Astrocyte (in vitro differentiated cells and primary cell): Measurements from ENCODE around the gene PDE11A. TPM values are rescaled to one million over a fixed set of nuclear protein-coding genes. Genes with fewer than 3 reads are reported as not detected.

Source experiments
- DNase-seq: peaks from one replicate; pipeline ENCODE4 v3.0.0-alpha.2; 2010; ENCODE audit warnings: low read depth
- FAIRE-seq: peaks from 2 replicates; lab custom pipeline; 2011; peaks lifted over from hg19 to GRCh38; lab: Jason Lieb, UNC
- H2AFZ ChIP-seq: 2 replicates; pipeline ENCODE4 v1.6.0; 2012; ENCODE audit warnings: low read depth, low read length, inconsistent platforms
- H3K27ac ChIP-seq: 2 replicates; pipeline ENCODE4 v1.5.1; 2011; ENCODE audit warnings: low read depth, low read length, inconsistent platforms
- H3K27me3 ChIP-seq: 2 replicates; pipeline ENCODE4 v1.6.0; 2011; ENCODE audit warnings: low read length, inconsistent platforms; ENCODE audit not compliant: insufficient read depth
- H3K36me3 ChIP-seq: 2 replicates; pipeline ENCODE4 v1.5.1; 2011; ENCODE audit warnings: low read length, inconsistent platforms; ENCODE audit not compliant: insufficient read depth
- H3K4me1 ChIP-seq: 2 replicates; pipeline ENCODE4 v1.5.1; 2011; ENCODE audit warnings: low read length, inconsistent platforms; ENCODE audit not compliant: insufficient read depth
- H3K4me2 ChIP-seq: 2 replicates; pipeline ENCODE4 v1.6.0; 2012; ENCODE audit warnings: low read length, inconsistent platforms
- H3K4me3 ChIP-seq: 2 replicates; pipeline ENCODE4 v1.5.1; 2011; ENCODE audit warnings: low read depth, mild to moderate bottlenecking, low read length, inconsistent platforms; ENCODE audit not compliant: insufficient read depth
- H3K79me2 ChIP-seq: 2 replicates; pipeline ENCODE4 v1.6.0; 2012; ENCODE audit warnings: mild to moderate bottlenecking, low read length, inconsistent platforms; ENCODE audit not compliant: insufficient read depth
- H3K9ac ChIP-seq: 2 replicates; pipeline ENCODE4 v1.6.0; 2012; ENCODE audit warnings: mild to moderate bottlenecking, low read length, inconsistent platforms
- H3K9me3 ChIP-seq: 2 replicates; pipeline ENCODE4 v1.5.1; 2012; ENCODE audit warnings: low read depth, mild to moderate bottlenecking, low read length, inconsistent platforms; ENCODE audit not compliant: insufficient read depth
- H4K20me1 ChIP-seq: 2 replicates; pipeline ENCODE4 v1.6.0; 2012; ENCODE audit warnings: low read length, inconsistent platforms; ENCODE audit not compliant: insufficient read depth
- H3K27ac Mint-ChIP-seq: one replicate; pipeline ENCODE4 v1.8.0; 2021; ENCODE audit warnings: mild to moderate bottlenecking, mixed read lengths; ENCODE audit not compliant: unreplicated experiment
- H3K27me3 Mint-ChIP-seq: one replicate; pipeline ENCODE4 v1.8.0; 2021; ENCODE audit warnings: low read depth, mixed read lengths; ENCODE audit not compliant: unreplicated experiment
- H3K36me3 Mint-ChIP-seq: one replicate; pipeline ENCODE4 v1.8.0; 2021; ENCODE audit warnings: low read depth, mixed read lengths; ENCODE audit not compliant: unreplicated experiment
- H3K4me1 Mint-ChIP-seq: one replicate; pipeline ENCODE4 v1.8.0; 2021; ENCODE audit warnings: low read depth, mixed read lengths; ENCODE audit not compliant: unreplicated experiment
- H3K4me3 Mint-ChIP-seq: one replicate; pipeline ENCODE4 v1.8.0; 2021; ENCODE audit warnings: mild to moderate bottlenecking, moderate library complexity, mixed read lengths; ENCODE audit not compliant: unreplicated experiment
- H3K9me3 Mint-ChIP-seq: one replicate; pipeline ENCODE4 v1.8.0; 2021; ENCODE audit warnings: mild to moderate bottlenecking, mixed read lengths; ENCODE audit not compliant: unreplicated experiment
- EZH2 ChIP-seq: IDR thresholded peaks from 2 replicates; pipeline ENCODE4 v1.6.1; 2012; ENCODE audit warnings: mild to moderate bottlenecking, low read length, inconsistent platforms; ENCODE audit not compliant: insufficient read depth
- total RNA-seq: library from RNA; stranded (reverse); gene quantifications from 2 replicates; pipeline ENCODE4 v1.2.1, GENCODE V29; 2021
- TF ChIP-seq, protein P1 (sequence below): IDR thresholded peaks from 2 replicates; pipeline ENCODE4 v1.5.1; 2011; ENCODE audit warnings: low read depth, mild to moderate bottlenecking, inconsistent platforms, low read length, moderate library complexity; ENCODE audit not compliant: insufficient read depth

PDE11A gene
- total RNA-seq, 1 donor from 2014 or later: 0.45 TPM

DNA sequence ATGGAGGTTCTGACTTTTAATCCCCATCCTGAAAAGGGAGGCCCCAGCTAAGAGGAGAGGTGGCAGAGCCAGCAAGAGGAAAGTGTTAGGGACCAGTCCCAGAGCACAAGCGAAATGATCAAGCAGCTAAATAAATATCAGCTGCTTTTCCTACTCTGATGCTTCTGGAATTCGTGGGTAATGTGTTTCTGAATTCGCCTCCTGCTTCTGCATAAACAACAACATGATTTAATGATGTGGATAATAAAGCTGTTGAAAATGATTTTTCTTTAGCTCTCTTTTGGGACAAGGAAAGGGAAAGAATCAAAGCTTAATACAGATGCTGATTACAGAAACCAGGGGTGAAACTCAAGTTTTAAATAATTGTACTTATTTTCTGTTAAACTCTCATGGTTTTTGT, 329.7 kb downstream of the PDE11A start:
- no peaks in the 10 kb centered on the region for H4K20me1 ChIP-seq
- no peaks in the 10 kb centered on the region for H3K4me1 ChIP-seq
- Mint-ChIP-seq H3K4me1 (no peaks in the 10 kb centered on the region), H3K4me3 (no peak overlapping the region), H3K27ac (no peak overlapping the region), H3K27me3 (peaks cover 19% of the 10 kb centered on the region), H3K36me3 (no peaks in the 10 kb centered on the region), H3K9me3 (peaks cover 3% of the 10 kb centered on the region)
- H3K4me3 ChIP-seq: no peak overlapping the region
- DNase-seq (no peak), FAIRE-seq (no peak)
- H3K4me2 ChIP-seq: no peak overlapping the region
- no peaks in the 10 kb centered on the region for H3K79me2 ChIP-seq
- H3K36me3 ChIP-seq: no peaks in the 10 kb centered on the region
- H2AFZ ChIP-seq: no peak overlapping the region
- H3K27ac ChIP-seq: no peak overlapping the region
- H3K27me3 ChIP-seq: peaks cover 8% of the 10 kb centered on the region
- H3K9ac ChIP-seq: no peak overlapping the region
- no peaks in the 10 kb centered on the region for H3K9me3 ChIP-seq
- TF ChIP-seq EZH2: no peak
- TF ChIP-seq, protein P1, sequence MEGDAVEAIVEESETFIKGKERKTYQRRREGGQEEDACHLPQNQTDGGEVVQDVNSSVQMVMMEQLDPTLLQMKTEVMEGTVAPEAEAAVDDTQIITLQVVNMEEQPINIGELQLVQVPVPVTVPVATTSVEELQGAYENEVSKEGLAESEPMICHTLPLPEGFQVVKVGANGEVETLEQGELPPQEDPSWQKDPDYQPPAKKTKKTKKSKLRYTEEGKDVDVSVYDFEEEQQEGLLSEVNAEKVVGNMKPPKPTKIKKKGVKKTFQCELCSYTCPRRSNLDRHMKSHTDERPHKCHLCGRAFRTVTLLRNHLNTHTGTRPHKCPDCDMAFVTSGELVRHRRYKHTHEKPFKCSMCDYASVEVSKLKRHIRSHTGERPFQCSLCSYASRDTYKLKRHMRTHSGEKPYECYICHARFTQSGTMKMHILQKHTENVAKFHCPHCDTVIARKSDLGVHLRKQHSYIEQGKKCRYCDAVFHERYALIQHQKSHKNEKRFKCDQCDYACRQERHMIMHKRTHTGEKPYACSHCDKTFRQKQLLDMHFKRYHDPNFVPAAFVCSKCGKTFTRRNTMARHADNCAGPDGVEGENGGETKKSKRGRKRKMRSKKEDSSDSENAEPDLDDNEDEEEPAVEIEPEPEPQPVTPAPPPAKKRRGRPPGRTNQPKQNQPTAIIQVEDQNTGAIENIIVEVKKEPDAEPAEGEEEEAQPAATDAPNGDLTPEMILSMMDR: no peak

DNA sequence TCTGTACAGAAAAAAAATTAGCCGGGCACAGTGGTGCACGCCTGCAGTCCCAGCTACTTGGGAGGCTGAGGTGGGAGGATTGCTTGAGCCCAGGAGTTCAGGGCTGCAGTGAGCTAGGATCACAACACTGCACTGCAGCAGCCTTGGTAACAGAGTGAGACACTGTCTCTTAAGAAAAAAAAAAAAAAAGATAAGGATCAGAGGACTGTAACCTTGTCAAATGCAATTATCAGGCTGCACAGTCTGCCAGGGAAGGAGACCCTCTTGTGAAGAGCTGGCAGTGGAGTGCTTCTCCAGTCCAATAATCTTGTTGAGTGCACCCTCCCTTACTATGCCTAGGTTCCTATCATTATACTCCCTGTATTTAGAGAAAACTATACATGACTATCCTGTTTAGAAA, 330.7 kb downstream of the PDE11A start:
- Mint-ChIP-seq H3K36me3 (no peaks in the 10 kb centered on the region), H3K4me1 (no peaks in the 10 kb centered on the region), H3K27ac (no peak overlapping the region), H3K27me3 (peaks cover 17% of the 10 kb centered on the region), H3K9me3 (peaks cover 3% of the 10 kb centered on the region), H3K4me3 (no peak overlapping the region)
- H3K4me1 ChIP-seq: no peaks in the 10 kb centered on the region
- no peak overlapping the region for H3K9ac ChIP-seq
- DNase-seq (no peak), FAIRE-seq (no peak)
- H3K36me3 ChIP-seq: no peaks in the 10 kb centered on the region
- H3K4me2 ChIP-seq: no peak overlapping the region
- no peak overlapping the region for H2AFZ ChIP-seq
- H3K4me3 ChIP-seq: no peak overlapping the region
- H3K79me2 ChIP-seq: no peaks in the 10 kb centered on the region
- H3K27ac ChIP-seq: no peak overlapping the region
- peaks cover 8% of the 10 kb centered on the region for H3K27me3 ChIP-seq
- H3K9me3 ChIP-seq: no peaks in the 10 kb centered on the region
- H4K20me1 ChIP-seq: no peaks in the 10 kb centered on the region
- no peak for TF ChIP-seq EZH2
- TF ChIP-seq, protein P1: no peak

DNA sequence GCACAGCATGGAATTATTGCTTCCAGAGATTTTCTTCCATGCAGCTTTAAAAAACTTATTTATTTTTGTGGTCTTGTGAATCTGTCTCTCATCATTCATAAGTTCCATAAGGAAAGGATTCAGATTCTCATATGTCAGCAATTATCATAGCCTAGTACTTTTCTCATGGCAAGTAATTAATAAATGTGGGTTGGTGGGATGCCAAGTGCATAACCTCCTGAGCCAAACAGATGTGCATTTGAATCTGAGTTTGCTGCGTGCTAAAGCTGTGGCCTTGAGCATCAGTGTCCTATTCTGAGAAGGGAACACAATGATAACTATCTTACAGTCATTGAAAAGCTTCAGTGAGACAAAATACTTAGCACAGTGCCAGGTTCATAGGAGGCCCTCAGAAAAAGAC, 331.9 kb downstream of the PDE11A start:
- Mint-ChIP-seq H3K4me3 (no peak overlapping the region), H3K27me3 (peaks cover 17% of the 10 kb centered on the region), H3K36me3 (no peaks in the 10 kb centered on the region), H3K9me3 (peaks cover 5% of the 10 kb centered on the region), H3K27ac (no peak overlapping the region), H3K4me1 (no peaks in the 10 kb centered on the region)
- no peak overlapping the region for H2AFZ ChIP-seq
- H3K79me2 ChIP-seq: no peaks in the 10 kb centered on the region
- H3K27ac ChIP-seq: no peak overlapping the region
- DNase-seq (no peak), FAIRE-seq (no peak)
- H3K9ac ChIP-seq: no peak overlapping the region
- peaks cover 6% of the 10 kb centered on the region for H3K27me3 ChIP-seq
- TF ChIP-seq, protein P1: no peak
- TF ChIP-seq EZH2: no peak
- no peaks in the 10 kb centered on the region for H4K20me1 ChIP-seq
- no peaks in the 10 kb centered on the region for H3K4me1 ChIP-seq
- H3K4me3 ChIP-seq: no peak overlapping the region
- H3K36me3 ChIP-seq: no peaks in the 10 kb centered on the region
- no peak overlapping the region for H3K4me2 ChIP-seq
- no peaks in the 10 kb centered on the region for H3K9me3 ChIP-seq
